GM13976 (cell line): Measurements from ENCODE around the gene NNMT.

Experiments used
- DNase-seq: peaks from one replicate; pipeline ENCODE4 v3.0.0; 2012; ENCODE audit warnings: low spot score
- in situ Hi-C: fragments of 300-500 bp; cut with MboI; formaldehyde crosslinking; loops from one replicate; pipeline ENCODE4 v1.12.0; 2022; ENCODE audit warnings: low sequenced_read_pairs, mixed read lengths, inconsistent platforms; ENCODE audit not compliant: unreplicated experiment
- TF ChIP-seq, protein P1 (sequence below): IDR thresholded peaks from 2 replicates; pipeline ENCODE4 v1.5.1; 2012; ENCODE audit warnings: borderline replicate concordance, mild to moderate bottlenecking; ENCODE audit not compliant: insufficient read depth; ENCODE audit errors: extremely low read depth, missing control alignments, control extremely low read depth

Gene NNMT

DNA sequence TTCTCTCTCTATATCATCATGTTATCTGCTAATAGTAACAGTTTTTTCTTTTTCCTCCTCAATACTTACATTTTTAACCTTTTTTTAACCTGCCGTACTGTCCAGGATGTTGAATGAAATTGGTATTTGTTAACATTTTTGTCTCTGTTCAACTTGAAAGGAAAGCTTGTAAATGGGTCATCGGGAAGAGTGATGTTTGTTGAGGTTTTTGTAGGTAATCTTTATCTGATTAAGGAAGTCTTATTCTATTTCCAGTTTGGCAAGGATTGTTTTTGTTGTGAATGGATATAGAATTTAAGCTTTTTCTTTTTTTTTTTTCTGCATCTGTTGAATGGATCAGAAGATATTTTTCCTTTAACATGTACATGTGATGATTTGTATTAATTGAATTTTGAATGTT, 8.1 kb upstream of the NNMT start:
- TF ChIP-seq, protein P1, sequence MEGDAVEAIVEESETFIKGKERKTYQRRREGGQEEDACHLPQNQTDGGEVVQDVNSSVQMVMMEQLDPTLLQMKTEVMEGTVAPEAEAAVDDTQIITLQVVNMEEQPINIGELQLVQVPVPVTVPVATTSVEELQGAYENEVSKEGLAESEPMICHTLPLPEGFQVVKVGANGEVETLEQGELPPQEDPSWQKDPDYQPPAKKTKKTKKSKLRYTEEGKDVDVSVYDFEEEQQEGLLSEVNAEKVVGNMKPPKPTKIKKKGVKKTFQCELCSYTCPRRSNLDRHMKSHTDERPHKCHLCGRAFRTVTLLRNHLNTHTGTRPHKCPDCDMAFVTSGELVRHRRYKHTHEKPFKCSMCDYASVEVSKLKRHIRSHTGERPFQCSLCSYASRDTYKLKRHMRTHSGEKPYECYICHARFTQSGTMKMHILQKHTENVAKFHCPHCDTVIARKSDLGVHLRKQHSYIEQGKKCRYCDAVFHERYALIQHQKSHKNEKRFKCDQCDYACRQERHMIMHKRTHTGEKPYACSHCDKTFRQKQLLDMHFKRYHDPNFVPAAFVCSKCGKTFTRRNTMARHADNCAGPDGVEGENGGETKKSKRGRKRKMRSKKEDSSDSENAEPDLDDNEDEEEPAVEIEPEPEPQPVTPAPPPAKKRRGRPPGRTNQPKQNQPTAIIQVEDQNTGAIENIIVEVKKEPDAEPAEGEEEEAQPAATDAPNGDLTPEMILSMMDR = no peak
- in situ Hi-C loops = no loop called here
- DNase-seq = no peak

DNA sequence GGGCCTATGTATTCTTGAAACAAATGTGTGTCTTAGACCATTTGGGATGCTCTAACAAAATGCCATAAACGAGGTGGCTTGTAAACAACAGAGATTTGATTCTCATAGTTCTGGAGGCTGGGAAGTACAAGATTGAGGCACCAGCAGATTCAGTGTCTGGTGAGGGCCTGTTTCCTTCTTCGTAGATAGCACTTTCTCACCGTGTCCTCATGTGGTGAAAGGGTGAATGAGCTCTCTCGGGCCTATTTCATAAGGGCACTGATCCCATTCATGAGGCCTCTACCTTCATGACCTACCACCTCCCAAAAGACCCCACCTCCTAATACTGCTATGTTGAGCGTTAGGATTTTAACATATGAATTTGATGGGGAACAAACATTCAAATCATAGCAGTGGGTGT, 6.4 kb upstream of the NNMT start:
- in situ Hi-C loops = no loop called here
- TF ChIP-seq, protein P1 = no peak
- DNase-seq = no peak

DNA sequence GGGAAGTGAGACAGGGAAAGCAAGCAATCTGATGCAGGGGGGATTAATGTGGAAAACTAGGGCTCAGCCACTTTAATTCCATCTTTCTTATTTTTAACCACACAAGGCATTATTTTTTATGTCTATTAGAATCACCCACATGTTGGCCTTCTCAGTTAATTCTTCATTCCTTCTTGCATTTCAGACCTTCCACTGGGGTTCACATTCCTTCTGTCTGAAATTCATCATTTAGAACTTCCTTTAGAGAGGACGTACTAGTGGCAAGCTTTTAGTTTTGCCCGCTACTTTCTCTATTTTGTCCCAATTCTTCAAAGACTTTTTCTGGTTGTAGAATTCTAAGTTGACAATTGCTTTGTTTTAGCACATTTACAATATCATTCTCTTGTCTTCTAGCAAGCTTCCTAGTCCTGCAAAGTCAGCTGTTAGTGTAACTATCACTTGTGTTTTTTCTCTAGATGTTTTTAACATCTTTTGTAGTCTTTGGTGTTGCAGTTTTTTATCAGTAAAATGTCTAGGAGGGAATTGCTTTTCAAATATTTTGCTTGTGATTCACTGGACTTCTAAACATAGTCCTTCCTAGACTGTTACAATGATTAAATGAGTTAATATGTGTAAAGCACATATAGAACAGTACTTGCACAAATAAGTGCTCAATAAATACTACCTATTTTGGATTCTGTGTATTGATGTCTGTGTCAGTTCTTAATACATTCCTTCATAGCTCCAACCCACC, 5.5 kb upstream of the NNMT start:
- DNase-seq = no peak
- TF ChIP-seq, protein P1 = no peak
- in situ Hi-C loops = no loop called here

DNA sequence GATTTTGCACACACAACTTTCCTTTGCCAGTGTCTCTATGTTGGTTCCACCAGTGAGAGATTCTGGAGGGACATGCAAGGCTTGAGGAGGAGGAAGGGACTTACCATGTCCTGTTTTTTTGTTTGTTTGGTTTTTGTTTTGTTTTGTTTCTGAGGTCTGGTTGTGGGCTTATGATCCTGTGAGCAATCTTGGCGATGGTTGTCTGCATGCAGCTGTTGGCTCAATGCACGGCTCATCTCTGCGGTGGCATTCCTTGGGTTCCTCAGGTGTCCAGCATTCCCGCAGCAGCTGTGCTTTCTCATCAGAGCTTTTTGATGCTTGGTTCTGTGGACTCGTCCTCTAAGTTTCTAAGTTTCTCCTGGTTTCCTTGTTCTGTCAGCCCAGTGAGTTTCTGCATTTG, 4.8 kb upstream of the NNMT start:
- DNase-seq = no peak
- TF ChIP-seq, protein P1 = no peak
- in situ Hi-C loops = no loop called here

DNA sequence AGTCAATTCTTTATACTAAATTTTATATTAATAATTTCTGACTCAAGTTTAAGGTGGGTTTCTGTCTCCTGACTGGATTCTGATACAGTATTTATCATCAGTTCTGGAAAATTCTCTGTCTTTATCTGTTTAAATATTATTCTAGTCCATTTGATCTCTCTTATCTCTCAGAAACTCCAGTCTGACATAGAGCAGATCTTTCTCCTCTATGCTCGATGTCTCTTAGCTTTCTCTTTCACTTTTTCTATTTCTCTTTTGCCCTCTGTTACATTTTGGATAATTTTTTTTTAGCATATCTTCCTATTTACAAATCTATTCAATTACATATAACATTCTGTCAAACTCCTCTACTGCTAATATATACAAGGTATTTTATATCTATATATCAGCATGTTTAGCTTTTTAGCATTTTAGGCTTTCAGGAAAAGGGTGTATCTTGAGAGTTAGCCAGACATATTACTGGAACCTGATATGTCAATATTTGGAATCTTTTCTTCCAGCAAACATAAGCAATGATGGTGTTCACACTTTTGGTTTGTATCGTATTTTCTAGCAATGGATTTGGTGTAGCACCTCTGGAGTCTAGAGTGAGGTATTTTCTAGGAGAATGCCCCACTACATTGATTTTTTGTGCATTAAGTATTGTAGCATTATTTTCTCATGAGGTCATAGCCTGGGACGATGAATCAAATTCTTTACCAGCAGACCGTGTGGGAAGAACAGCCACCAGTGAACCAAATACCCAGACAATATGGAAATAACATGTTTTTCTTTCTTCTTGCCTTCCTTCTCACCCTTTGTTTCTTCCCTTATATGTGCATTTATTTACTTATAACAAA, 4.1 kb upstream of the NNMT start:
- in situ Hi-C loops = no loop called here
- DNase-seq = no peak
- TF ChIP-seq, protein P1 = no peak

DNA sequence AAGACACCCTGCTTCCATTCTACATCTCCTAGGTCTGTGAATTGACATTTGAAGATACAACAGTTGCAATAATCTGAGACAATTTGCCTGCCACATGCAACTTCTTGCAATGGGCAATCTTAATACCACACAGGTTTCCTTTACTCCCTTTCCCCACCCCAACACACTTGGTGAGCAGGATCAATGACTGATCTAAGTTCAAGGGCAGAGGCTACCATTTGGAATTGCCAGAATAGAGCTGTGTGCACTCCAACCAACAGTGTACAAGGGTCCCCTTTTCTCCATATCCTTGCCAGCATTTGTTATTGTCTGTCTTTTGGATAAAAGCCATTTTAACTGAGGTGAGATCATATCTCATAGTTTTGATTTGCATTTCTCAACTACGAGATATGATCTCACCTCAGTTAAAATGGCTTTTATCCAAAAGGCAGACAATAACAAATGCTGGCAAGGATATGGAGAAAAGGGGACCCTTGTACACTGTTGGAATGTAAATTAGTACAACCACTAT, 2.9 kb upstream of the NNMT start:
- TF ChIP-seq, protein P1 = no peak
- DNase-seq = no peak
- in situ Hi-C loops = no loop called here
